HEK293T (cell line): Measurements from ENCODE around the gene NCBP1.

Source experiments
- L3MBTL2 ChIP-seq: fragments of 450-650 bp; conservative IDR thresholded peaks from 2 replicates; pipeline ENCODE4 v1.6.1; 2016; ENCODE audit warnings: mild to moderate bottlenecking
- TARDBP ChIP-seq: fragments of 450-650 bp; IDR thresholded peaks from 2 replicates; pipeline ENCODE4 v1.6.1; 2016
- ZNF384 ChIP-seq: fragments of 450-650 bp; IDR thresholded peaks from 2 replicates; pipeline ENCODE4 v1.6.1; 2016

- no peak for TF ChIP-seq TARDBP
- TF ChIP-seq ZNF384 = no peak
- no peak for TF ChIP-seq L3MBTL2
Measured at GRCh38 chr9:97594381-97594921, 39.2 kb upstream of the NCBP1 start.
